ENCODE results near the gene POLDIP3.

Gene POLDIP3, protein sequence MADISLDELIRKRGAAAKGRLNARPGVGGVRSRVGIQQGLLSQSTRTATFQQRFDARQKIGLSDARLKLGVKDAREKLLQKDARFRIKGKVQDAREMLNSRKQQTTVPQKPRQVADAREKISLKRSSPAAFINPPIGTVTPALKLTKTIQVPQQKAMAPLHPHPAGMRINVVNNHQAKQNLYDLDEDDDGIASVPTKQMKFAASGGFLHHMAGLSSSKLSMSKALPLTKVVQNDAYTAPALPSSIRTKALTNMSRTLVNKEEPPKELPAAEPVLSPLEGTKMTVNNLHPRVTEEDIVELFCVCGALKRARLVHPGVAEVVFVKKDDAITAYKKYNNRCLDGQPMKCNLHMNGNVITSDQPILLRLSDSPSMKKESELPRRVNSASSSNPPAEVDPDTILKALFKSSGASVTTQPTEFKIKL

DNA sequence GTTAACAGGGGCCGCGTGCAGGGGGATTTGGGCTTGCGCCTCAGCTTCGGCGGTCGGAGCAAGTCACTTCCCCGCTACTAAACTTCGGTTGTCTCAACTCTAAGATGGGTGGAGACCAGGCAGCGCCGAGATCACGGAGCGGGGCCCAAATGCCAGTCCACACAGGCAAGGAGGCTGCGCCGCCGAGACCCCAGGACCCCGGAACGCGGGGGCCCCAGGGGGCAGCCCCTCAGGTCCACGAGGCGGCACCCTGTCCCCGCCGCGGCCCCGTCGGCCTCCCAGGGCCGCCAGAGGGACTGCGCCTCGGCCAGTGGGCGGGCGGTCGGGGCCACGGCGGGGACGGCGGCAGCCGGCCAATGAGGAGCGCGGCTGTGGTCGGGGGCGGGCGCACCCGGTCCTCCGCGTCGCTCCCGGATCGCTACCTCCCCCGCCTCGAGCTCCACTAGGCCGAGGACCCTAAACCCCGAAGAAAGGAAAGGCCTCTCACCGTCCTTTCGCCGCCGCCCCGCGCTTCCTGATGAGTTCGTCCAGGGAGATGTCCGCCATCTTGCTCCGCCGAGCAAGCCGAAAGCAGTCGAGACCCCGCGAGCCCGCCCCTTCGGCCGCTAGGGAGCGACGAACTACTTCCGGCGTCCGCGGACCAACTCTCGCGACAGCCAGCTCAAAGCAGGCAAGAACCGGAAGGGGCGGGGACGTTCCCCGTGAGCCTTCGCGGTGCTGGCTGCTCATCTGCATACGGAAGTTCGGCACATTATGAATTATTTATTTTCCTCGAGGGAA, at the start of gene POLDIP3:
Gene POLDIP3, minus strand, starts transcription at position 572 of the 780 bp plus-strand sequence. Its CDS starts 26 bp downstream, at position 546.
- peak; percentile 98 for DNase-seq (ENCODE audit: low read depth, low spot score)

DNA sequence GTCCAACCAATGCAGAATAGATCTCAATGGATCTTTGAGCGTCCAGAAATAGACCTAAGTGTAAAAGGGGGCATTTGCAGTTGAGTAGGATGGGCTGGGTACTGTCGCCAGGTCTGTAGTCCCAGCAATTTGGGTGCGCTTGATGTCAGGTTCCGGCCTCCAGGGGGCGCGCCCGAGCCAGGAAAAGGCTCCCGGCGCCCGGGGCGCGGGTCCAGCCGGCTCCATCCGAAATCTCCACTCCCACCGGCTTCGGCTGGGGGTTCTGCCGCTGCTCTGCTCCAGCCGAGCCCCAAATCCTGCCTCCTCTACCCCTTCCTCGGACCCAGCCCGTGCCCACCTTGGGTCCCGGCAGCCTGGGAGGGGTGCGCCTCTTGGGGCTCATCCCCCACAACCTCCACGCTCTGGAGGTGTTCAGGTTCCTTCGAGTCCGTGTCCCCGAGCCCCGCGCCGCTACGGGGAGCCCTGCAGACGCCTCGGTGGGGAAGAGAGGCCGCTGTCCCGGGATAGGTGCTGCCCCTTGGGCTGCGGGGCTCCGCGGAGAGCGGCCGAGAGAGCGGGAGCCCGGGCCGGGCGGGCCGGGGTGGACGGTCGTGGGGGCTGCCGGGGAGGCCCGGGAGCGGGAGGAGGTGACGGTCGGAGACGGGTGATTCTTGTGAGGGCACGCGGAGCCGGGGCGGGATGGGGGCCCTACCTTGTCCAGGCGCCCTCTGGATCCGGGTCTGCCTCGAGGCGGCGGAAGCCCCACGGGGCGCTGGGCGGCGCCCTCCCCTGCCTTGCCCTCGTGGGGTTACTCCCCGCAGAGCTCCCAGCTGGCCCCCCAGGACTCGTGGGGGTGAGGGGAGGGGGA, 47.5 kb upstream of the POLDIP3 start:
- DNase-seq (ENCODE audit: low read depth, low spot score), result no peak

DNA sequence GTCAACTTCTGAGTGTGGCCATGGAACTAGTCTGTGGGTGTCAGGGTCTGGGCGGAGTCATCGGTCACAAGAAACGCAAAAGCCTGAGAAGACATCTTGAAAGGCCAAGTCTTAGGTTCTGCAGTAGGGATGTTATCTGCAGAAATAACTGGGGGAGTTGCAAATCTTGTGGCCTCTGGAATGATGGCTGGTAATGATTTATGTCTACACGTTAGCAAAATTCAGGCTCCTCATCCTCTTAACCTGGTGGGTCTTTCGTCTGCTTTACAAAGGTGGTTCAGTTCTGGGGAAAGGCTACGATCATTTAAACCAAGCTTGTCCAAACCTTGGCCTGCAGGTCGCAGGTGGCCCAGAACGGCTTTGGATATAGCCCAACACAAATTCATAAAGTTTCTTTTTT, 41.9 kb upstream of the POLDIP3 start:
- no peak for DNase-seq (ENCODE audit: low read depth, low spot score)

DNA sequence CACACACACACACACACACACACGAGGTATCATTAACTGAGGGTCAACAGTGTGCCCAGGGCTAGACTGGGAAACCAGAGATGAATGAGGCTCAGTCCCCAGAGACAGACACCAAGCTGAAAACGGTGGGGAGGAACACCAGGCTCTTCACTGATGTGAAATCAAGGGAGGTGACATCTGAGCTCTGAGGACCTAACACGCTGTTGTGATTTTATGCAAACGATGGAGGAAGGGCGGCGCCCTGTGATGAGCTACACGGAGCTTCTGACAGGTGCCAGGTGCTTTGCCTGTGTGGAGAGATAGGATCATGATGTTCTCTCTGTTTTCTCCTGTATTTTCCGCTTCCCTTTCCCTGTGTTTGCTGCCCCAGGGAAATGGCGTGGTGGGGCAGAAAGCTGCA, 41.0 kb upstream of the POLDIP3 start:
- DNase-seq (ENCODE audit: low read depth, low spot score), result no peak

DNA sequence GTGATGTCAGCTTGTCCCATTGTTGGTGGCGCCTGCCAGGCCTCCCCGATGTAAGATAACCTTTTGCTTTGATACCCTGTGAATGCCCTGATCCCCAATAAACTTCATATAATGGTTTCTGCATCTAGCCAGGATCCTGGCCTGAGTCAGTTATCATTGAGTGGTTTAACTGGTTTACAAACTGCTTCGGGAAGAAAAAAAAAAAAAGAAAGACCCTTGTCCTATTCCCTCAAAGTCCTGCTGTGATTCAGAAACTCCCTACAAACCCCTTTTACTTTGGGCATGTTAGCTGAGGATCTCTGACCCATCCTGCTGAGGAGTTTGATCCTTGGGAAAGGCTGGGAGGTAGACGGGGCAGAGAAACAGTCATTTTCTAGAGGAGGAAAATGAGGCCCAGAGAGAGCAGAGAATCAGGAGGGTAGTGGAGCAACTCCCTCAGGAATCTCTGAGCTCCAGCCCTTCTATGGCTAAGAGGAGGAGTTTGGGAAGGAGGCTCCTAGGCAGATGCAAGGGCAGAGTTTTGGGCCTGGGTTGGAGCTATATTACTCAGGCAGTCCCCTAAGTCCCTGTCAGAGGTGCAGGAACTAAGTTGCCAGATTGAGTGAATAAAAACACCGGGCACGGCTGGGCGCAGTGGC, 39.9 kb upstream of the POLDIP3 start:
- DNase-seq (ENCODE audit: low read depth, low spot score), result no peak

DNA sequence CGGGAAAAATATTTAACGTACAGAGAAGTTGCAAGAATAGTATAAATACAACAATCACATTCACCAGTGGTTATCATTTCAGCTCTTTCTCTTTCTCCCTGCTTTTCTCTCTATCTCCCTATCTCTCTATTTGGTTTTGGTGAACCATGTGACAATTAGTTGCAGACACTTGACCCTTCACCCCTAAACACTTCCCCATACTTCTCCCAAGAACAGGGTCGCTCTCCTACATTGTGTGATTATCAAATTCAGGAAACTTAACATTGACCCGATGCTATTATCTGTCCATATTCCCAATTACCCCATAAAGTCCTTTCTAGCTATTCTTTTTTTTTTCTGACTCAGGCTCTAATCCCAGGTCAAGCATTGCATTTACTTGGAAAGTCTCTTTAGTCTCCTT, 39.3 kb upstream of the POLDIP3 start:
- DNase-seq (ENCODE audit: low read depth, low spot score), result no peak

DNA sequence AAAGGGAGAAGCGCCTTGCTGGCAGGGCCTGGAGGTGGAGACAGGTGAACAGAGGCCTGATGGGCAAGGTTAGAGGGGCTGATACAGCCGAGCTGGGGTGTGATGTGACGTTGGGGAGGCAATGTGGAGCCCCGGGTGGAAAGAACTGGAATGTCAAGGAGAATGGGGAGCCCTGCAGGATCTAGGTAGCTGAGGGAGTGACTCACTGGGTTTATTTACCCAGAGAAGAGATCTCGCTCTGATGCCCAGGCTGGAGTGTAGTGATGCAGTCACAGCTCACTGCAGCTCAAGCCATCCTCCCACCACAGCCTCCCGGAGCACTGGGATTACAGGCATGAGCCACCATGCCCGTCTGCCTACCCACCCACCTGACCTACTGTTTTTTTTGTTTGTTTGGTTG, 36.5 kb upstream of the POLDIP3 start:
- DNase-seq (ENCODE audit: low read depth, low spot score), result no peak

DNA sequence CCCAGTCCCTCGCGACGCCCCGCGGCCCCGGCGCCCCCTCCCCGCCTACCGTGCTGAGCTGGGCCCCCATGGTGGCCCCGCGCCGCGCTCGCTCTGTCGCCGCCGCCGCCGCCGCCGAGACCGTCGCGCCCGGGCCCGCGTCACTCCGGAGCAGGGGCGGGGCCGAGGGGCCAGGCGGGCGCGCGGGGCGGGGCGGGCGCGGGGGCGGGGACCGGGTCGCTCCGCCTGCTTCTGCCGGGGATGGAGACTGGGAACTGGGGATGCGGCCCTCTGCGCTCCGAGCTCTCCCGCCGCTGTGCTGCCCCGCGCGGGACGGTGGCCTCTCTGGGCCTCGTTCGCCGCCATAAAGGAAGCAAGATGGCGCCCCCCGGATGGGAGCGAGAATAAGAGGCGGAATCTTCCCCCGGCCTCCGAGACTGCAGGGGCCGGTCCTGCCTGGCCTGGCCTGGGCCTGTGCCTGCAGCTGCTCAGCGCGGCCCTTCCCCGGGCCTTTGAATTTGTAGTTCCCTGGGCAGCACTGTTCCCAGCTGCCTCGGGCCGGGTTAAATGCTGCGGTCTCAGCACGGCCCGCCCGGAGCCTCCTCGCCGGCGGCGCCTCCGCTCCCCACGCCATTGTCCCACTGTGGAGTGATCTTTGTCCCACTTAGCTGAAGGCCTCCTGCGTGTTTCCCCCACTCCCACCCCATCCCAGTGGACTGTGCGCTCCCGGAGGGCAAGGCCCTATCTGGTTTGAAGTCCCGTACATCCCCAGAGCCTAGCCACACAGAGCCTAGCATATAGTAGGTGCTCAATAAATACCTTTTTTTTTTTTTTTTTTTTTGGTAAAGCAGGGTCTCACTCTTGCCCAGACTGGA, 34.8 kb upstream of the POLDIP3 start, which contains the start of gene CYB5R3:
Gene CYB5R3, minus strand, starts transcription at position 147 of the 854 bp plus-strand sequence. Its CDS starts 77 bp downstream, at position 70.
- DNase-seq (ENCODE audit: low read depth, low spot score), result no peak

DNA sequence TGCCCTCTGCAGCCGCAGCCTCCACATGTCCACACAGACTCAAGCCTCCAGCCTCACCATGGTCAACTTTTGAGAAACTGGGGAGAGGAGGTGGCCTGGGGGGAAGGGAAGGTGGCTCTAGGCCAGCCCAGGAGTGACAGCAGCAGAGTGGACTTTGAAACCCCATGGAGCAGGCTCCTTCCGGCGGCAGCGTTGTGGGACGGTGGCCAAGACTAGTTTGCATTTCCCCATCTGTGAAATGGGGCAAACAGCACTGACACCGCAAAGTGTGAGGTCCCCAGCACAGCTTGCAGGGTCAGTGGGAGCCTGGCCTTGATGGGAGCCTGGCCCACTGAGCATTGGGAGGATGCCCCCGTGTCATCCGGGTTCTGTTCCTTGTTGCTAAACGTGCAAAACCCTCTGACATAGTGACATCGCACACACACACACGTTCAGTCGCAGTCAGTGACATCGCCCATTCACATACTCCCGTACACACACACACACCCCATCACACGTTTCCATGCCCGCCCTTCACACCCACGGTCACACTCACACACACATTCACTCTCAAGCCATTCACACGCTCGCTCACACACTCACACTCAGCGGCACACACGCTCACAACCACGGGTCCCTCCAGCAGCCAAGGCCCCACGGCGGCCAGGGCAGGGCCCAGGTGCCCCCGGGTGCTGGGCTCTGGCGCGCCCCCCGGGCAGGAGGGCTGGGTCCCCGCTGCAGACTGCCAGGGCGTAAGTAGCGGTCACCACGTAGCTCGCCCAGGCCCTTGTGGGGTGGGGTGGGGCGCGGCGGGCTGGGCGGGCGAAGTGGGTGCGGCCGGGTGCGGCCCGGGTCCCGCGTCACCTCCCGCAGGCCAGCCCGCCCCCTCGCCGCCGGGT, 33.9 kb upstream of the POLDIP3 start:
- no peak for DNase-seq (ENCODE audit: low read depth, low spot score)

DNA sequence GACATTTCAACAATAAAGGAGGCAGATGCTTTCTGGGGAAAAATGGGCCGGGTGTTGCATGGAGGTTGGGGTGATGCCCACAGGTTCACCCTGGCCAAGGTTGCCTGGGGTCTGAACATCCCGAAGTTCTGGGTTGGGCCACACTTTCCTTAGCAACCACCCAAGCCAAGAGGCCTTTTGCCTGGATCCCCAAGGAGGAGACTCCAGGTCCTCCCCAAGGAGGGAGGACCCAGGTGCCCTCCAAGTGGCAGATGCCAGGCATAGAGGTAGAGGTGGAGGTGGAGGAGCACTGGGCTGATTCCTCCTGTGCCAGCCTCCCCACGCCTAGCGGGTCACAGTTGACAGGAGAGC, 33.3 kb upstream of the POLDIP3 start:
- no peak for DNase-seq (ENCODE audit: low read depth, low spot score)

DNA sequence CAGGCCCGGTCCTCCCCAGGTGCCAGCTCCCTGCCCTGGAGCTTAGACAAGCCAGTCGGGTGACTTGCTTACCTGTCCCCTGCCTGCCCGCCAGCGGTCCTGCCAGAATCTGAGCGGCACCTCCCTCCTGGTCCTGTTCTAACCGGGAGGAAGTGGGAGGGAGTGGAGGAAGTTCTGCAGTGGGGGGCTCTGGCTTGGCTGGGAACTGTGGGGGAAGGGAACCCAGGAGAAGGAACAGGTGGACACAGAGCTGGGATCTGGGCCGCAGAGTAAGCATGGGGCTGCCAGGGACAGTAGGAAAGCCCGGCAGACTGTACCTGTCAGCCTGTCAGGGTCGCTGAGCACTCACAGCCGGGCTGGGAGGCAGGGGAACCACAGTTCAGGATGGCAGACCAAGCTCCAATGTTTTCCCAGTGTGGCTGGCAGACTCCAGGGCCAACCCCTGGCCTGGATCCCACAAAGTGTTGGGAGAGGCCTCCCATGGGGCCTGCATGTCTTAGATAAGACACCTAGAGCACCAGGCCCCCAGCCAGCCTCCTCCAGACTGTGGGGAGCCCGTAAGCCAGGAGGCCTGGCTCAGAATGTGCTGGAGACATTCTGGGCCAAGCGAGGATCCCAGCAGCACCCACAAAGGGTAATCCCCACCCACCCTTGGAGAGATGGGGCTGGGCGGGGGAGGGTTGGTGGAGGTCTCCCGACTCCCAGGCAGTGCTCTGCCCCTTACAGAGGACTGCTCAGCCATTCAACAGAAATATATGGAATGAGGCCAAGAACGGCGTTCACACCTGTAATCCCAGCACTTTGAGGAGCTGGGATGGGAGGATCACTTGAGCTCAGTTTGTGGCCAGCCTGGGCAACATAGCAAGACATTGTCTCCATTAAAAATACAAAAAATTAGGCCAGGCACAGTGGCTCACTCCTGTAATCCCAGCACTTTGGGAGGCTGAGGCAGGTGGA, 32.2 kb upstream of the POLDIP3 start:
- no peak for DNase-seq (ENCODE audit: low read depth, low spot score)

DNA sequence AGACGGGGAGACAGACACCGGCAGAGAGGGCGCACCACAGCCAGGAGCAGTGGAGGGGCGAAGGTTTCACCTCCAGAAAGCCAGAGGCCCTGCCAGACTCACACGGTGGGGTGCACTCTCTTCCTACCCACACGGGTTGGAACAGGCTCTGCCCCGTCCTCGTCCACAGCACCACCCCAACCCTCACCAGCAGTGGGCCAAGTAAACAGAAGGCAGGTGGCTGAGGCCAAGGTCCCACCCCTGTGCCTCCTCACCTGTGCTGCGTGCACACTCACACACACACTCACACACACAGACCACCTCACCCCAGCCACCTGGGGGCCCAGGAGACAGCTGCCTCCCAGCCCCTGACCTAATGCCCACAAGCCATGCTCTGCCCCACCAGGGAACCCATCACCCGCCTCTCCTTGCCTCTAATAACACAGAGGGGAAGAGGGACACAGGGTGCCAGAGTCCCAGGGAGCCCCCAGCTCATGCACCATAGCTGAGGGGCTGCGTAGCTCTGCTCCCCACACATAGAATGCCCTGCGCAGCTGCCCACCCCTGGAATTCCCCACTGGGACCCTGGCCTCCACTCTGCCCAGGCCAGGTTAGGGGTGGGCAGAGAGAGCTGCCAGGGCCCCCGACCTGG, 31.4 kb upstream of the POLDIP3 start:
- DNase-seq (ENCODE audit: low read depth, low spot score), result no peak

DNA sequence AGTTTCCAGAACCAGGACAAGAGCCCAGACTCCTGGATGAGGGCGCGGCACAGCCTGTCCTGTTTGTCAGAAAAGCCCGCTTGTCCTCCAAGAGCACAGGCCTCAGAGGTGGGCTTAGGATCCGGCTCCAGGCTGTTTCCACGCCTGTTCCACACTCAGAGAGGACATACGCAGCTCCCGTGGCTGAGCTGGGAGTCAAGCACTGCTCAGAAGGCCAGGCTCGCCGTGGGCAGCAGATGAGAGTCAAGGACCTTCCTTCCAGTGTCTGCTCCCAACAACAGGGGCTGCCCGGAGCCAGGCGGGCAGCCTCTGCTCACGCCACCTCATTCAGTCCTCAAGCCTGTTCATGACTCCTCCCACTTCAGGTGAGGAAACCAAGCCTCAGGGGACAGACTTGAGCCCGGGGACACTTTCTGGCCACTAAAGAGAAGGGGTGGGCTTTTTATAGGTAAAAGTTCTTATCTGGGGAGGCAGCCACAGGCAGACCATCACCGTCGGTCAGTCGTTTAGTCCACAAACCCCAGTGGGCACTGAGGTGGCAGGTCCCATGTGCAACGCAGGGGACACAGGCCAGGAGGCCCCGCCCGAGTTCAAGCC, 30.8 kb upstream of the POLDIP3 start:
- DNase-seq (ENCODE audit: low read depth, low spot score), result no peak

DNA sequence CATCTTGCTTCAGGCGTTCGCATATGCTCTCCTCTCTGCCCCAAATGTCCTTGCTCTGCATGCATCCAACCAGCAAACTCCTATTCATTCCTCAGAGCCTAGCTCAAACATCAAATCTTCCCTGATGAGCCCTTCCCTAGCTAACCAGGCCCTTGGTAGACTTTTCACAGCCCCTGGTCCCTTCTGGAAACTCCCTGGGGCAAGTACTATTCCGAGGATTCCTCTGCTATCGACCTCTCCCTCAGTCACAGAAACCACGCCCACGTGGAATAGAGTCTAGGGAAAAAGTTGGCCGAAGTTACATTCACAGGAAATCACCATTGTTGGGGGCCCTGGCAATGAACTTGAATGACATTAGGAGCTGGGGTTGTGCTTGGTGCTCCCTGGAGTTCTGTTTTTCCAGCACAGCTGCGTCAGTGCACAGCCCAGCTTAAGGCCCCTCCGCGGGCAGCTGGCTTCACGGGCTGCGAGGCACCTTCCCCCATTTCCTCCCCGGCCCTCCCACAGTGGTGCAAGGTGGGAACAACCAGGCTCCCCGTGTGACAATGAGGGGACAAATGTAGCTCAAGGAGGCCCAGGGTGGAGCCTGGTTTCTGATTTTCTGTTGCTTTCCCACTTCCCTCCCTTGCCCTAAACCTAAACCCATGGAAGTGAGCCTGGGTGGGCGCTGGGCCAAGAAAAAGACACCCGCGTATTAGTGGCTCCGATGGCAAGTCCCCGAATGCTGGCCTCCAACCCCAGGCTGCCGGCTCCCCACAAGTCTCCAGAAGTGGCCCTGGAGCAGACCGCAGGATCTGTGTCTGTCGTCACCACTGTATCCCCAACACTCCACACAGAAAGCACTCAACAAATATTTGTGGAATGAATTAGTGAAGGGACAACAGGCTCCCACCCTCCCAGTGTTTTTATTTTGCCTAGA, 30.0 kb upstream of the POLDIP3 start:
- no peak for DNase-seq (ENCODE audit: low read depth, low spot score)

DNA sequence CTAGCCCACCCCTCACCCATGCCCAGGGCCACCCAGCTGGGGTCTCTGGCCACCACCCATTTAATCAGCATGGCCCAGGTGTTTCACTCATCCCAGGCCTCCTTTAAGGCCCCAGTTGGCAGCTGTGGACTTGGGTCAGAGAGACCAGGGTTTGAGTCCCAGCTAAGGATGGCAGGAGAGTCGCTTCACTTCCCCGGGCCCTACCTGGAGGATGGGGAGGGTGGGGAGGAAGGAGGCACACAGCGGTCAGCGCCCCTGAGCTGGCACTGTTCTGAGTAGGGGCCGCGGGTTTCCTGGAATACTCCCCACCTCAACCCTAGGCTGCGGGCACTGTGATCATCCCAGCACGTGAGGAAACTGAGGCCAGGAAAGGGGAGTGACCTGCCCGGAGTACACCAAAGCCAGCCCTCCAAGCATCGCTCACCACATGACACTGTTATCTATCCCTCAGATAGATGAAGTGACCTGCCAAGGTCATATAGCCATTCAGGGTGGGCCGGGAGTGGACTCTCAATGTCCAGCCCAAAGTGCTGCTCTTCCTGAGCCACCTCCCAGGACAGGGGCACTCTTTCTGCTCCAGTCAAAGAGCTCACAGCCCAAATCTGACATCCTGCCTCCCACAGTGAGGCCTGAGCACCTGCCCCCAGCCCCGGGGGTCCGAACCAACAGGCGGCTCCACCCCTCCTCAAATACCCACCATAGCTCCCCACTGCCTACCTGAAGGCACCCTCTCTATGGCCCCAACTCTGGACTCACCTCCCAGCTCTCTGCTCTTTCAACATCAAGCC, 29.1 kb upstream of the POLDIP3 start:
- no peak for DNase-seq (ENCODE audit: low read depth, low spot score)

Data from smooth muscle cell of the brain vasculature (primary cell).